Measurements from ENCODE around the gene FKBP6.
"Not testable (repeated sequence)": the region's sequence is repeated elsewhere in the genome, so short reads cannot be mapped to it uniquely, and the experiment has no call there.

FKBP6 gene

DNA sequence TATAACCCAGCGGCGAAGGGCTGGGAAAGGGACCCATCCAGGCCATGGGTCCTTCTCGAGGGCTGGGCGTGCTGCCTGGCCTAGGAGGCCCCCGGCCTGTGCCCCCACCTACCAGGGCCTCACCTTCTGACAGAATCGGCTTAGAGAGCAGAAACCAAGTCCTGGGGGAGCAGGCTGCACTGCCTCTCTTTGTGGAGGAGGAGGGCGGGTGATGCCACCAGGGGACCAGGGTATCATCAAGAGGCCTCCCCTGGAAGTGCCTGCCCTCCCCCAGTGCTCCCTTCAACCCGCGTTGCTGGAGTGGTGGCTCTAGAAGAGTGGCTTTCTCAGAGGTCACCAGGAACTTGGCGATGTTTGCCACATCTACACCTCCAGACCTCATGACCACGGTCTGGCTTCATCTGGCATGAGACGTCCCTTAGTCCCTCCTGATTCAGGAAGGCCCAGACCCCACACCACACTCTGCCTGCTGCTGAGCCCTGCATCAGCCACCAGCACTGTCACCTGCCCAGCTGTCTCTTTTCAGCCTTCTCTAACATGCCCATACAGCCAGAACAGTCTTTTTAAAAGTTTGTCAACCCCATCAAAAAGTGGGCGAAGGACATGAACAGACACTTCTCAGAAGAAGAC is 31.9 kb downstream of the FKBP6 start:
- DNase-seq: no peak

DNA sequence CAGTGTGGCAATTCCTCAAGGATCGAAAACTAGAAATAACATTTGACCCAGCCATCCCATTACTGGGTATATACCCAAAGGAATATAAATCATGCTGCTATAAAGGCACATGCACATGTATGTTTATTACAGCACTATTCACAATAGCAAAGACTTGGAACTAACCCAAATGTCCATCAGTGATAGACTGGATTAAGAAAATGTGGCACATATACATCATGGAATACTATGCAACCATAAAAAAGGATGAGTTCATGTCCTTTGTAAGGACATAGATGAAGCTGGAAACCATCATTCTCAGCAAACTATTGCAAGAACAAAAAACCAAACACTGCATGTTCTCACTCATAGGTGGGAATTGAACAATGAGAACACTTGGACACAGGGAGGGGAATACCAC is 32.6 kb downstream of the FKBP6 start:
- DNase-seq: not testable (repeated sequence)

DNA sequence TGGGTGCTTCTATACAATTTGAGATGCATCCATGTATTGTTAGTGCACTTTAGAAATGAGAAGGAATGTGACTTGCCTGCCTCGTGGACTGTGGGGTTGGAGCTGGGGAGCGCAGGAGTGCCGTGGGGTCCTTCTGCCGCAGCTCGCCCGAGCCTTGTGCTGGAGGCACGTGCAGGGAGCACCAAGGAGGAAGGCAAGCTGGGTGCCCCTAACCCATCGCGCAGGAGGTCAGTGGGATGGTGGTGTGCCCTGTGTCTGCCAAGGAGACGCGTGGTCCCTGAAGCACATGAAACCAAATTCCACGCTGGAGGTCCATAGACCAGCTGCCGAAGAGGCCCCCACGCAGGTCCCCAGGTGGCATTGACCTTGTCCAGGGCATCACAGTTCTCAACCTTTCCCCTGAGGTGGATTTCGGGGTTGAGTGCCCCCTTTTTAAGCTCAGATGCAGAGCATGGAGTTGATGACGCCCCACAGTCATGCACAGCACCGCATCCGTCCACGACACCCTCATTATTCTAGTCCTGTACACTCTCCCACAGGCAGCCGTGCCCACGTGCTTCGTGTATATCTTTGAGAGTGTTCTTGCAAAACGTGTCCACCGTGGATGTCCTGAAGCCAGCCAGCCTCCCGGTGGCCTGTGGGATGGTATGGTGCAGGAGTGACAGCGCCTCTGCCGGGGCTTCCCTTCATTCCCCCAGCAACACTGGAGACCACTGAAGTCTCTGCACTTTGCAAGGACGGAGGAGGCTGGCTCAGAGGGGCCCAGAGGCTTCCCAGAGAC is 35.5 kb downstream of the FKBP6 start:
- no peak for DNase-seq

DNA sequence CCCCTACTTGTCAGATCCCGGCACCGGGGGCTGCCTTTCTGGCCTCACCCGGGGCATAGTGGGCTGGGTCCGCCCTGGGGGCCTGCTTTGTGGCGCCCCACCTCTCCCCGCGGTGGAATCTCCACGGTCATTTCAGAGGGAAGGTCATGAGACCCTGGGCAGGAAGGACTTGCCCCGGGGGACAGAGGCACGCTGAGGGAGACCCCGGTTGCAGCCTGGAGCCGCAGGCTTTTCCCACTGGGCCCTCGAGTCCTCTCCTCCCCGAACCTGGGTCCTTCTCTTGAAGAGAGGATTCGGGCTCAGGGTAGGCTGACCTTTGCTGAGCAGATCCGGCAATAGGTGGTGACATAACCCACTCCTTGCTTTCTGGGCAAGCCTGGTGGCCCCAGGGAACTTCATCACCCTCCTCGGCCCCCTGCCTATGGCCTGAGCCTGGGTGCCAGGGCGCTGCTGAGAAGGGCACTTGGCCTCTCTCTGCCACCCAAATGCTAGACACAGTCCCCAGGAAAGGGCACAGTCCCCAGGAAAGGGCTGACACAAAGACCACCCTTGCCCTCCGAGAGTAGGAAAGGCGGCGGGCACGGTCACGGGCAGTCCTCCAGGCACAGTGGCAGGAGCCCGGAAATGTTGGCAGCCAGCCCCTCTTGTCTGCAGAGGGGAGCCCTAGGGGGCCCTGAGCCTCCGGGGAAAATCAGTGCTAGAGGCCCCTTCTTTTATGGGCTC is 36.2 kb downstream of the FKBP6 start:
- DNase-seq: no peak

DNA sequence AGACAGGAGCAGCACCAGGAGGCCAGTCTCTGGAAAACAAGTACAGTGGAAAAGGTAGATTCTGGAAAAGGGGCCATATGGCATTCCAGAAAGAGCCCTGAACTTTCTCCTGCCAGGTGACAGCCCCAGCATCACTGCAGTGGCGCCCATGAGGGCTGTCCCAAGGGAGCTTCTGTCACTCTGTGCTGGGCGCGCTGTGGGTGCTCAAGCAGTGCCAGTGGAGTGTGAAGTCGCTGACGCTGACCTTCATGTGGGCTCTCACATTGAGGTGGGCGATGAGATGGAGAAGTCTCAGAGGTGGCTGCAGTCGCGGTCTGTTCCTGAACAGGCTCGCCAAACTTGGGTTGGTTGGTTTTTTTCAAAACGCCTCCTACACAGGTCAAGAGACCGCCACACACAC is 38.2 kb downstream of the FKBP6 start:
- no peak for DNase-seq

DNA sequence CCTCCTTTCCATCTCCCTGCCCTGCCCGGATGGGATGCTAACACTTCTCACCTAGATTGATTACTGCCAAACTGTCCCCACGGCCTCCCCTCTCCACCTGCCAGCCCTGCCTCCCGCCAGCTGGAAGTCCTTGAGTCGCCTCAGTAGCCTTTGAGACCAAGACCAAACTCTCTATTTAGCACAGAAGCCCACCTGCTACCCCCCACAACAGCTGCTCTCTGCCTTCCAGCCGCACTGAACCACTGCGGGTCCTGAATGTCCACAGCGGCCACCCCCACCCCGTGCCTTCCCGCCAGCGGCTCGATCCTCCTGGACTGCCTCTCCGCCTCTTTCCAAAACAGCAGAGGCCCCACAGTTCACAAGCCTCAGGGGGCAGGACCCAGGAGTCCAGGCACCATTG is 39.0 kb downstream of the FKBP6 start:
- no peak for DNase-seq

DNA sequence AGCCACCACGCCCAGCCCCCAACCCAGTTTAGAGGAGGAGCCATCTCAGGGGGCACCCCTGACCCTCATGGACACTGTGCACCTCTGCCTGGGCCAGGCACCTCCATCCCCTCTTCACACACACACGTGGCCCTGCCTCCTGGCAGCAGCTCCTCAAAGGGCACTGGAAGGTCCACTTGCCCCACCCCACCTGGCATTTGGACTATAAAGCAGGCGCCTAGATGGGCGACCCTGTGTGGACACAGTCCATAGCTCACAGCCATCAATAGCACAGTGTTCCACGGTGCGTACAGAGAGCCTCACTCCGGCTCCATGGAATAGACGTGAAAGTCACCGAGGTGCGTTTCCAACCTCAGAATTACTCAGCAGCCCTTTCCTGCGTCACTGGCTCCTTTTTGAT is 41.0 kb downstream of the FKBP6 start:
- DNase-seq: no peak

DNA sequence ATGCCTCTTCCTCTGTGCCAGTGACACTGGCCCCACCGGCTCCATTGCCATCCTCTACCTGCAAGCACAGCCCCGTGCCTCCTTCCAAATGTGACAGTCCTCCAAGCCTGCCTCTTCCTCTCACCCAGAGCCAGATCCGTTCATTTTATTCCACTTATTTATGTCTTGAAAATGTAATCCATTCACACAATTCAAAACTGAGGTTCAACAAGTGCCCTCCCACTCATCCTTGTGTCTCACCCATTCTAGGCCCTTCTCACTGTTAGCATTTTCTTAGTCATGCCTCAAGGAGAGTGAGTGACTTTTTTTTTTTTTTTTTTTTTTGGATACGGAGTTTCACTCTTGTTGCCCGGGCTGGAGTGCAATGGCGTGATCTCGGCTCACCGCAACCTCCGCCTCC is 41.7 kb downstream of the FKBP6 start:
- no peak for DNase-seq

DNA sequence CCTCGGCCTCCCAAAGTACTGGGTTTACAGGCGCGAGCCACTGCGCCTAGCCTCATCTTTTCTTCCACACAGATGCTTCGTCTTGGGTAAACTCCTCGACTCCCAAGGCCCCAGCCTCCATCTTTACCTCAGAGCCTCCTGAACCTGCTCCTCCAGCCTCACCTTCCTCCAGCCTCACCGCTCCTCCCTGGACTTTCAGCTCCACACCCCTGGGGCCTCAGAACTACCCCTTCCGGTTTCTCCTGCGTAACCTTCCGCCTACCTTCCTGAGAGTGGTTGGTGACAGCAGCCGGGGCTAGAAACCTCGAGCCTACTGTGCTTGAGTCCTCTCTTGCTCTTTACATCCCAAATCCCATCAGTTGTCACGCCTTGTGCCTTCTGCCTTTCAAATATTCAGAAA is 45.8 kb downstream of the FKBP6 start:
- no peak for DNase-seq

DNA sequence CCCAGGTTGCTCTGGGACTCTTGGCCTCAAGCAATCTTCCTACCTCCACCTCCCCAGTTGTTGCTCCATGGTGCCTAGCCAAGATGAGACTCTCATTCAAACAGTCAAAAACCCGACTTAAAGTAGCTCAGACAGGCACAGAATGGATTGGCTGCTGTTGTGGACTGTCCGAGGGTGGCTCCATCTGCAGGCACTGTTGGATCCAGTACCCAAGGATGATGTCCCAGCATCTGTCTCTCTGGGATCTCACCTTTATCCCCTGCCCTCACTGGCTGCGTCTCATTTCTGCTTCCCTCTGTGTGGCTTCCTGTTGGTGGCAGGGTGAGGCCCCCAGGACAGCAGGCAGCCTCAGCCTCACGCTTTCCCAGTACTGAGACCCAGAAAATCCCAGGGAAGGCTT is 48.3 kb downstream of the FKBP6 start:
- not testable (repeated sequence) for DNase-seq

DNA sequence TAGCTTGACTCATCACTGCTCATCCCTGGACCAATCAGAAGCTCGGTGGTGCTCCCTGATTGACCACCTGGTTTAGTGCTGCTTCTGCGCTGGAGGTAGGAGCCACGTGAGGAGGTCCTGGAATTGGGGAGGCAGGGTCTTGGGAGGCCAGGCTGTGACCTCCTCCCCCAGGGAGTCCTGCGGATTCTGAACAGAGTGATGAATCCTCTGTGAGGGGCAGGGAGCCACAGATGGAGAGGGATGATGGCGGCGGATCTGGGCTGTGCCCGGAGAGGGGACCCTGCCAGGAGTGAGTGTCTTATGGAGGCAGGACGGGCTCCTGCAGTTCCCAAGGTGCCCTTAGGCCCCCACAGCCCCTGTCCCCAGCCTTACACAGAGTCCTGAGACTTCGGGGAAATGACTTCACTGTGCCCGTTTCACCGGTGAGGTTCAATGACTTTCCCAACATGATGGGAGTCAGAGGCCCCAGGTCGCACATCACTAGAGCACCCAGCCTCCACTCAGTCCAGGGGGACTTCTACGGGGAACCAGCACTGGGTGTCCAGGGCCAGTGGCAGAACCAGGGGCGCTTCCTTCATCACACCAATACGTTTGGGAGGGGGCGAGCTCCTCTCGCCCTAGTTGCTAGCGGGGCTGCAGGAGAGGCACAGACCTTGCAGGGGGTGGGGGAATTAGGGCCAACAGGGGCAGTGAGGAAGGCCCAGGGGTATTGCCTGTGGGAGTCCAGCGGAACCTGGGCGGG is 48.9 kb downstream of the FKBP6 start:
- DNase-seq: no peak

DNA sequence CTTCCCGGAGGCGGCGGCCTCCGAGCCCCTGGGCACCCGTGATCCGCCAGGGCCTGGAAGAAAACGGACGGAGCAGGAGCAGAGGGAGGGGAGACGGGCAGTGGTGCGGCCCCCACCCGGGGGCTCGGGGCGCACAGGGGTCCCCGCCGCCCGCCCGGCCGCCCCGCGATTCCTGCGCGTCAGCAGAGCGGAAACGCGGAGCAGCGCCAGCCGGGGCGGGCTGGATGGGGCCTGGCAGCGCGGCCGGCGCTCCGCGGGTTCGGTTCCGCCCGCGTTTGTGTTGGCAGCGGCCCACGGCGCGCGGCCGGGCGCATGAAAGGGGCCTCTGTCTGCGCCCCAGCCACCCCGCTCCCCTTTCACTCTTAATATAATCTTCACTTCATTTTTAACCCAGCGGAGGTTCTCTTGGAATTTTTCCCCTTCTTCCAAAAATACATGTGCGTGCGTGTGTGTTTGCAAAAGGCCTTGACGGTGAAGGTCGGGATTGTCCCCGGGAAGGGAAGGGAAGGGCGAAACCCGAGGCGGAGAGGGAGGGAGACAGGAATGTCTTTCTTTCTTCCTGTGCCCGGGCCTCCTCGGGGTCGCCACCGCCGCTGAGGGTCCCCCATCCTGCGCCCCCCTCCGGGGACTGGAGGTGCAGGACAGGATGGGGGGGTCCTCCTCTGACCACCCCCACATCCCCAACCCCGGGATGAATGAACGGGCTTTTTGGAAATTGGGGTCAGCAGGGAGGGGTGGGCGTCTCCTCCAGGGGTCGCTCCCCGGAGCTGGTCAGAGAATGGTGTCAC is 49.6 kb downstream of the FKBP6 start:
- not testable (repeated sequence) for DNase-seq

DNA sequence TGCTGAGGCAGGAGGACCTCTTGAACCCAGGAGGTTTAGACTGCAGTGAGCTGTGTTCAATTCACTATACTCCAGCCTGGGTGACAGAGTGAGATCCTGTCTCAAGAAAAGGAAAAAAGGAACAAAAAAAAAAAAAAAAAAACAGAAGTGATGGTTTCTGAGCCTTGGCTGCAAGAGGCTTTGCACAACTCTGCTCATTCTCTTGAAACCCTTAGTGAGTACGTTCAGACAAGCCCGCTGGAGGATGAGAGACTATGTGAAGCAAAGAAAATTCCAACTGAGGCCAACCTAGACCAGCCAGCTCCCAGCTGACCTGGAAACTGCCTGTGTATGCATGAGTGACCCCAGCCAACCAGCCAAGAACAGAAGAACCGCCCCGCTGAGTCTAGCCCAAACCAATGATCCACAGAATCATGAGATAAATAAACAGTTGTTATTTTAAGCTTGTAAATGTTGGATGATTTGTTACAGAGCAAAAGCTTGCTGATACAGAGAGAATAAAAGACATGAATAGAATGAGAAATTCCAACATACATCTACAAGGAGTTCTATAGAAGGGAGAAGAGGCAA is 55.1 kb downstream of the FKBP6 start:
- no peak for DNase-seq

DNA sequence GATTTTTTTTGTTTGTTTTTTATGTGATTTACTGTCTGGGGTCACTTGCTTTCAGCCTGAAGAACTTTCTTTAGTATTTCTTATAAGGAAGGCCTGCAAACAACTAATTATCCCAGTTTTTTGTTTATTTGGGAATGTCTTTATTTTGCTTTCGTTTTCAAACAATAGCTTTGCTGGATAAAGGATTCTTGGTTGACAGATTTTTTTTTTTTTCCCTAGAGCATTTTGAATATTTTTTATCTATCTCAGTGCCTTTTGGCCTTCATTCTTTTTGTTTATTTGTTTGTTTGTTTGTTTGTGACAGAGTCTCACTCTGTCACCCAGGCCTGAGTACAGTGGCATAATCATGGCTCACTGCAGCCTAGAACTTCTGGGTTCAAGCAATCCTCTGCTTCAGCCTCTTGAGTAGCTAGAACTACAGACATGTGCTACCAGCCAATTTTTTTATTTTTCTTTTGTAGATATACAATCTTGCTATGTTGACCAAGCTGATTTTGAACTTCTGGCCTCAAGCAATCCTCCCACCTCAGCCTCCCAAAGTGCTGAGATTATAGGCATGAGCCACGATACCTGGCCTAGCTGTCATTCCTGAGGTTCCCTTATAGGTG is 59.4 kb downstream of the FKBP6 start:
- DNase-seq: no peak

DNA sequence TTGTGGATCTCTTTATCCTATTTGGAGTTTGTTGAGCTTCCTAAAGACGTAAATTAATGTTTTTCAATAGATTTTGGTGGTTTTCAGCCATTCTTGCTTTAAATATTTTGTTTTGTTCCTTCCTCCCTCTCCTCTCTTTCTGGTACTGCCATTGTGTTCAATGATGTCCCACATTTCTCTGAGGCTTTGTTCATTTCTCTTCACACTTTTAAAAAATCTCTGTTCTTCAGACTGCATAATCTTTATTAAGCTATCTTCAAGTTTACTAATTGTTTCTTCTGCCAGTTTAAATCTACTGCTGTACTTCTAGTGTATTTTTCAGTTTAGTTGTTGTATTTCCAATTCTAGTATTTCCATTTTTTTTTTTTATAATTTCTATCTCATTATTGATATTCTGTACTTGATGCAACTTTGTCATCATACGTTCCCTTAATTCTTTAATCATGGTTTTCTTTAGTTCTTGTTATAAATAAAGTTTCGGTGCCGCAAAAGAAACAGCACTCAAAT is 60.0 kb downstream of the FKBP6 start:
- no peak for DNase-seq

DNA sequence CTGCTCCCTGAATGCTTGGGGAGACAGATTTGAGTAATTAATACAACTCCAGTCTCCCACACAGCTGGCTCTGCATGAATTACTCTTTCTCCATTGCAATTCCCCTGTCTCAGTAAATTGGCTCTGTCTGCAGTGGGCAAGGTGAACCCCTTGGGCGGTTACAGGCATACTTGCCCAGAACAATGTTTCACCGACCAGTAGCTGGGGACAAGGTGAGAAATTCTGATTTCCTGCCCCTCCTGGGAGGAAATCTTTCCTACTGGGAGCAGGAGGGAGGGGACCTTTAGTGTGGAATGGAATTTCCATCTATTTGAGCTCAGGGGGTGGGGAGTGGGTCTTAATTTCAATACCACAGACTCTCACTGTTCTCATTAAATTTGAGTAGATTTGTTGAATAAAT is 63.4 kb downstream of the FKBP6 start:
- no peak for DNase-seq

DNA sequence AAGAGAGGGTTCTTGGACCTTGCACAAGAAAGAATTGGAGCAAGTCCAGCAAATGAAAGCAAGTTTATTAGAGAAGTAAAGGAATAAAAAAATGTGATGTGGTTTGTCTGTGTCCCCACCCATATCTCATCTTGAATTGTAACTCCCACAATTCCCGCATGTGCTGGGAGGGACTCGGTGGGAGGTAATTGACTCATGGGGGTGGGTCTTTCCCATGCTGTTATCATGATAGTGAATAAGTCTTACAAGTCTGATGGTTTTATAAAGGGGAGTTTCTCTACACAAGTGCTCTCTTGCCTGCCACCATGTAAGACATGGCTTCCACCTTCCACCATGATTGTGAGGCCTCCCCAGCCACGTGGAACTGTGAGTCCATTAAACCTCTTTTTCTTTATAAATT is 66.5 kb downstream of the FKBP6 start:
- no peak for DNase-seq

DNA sequence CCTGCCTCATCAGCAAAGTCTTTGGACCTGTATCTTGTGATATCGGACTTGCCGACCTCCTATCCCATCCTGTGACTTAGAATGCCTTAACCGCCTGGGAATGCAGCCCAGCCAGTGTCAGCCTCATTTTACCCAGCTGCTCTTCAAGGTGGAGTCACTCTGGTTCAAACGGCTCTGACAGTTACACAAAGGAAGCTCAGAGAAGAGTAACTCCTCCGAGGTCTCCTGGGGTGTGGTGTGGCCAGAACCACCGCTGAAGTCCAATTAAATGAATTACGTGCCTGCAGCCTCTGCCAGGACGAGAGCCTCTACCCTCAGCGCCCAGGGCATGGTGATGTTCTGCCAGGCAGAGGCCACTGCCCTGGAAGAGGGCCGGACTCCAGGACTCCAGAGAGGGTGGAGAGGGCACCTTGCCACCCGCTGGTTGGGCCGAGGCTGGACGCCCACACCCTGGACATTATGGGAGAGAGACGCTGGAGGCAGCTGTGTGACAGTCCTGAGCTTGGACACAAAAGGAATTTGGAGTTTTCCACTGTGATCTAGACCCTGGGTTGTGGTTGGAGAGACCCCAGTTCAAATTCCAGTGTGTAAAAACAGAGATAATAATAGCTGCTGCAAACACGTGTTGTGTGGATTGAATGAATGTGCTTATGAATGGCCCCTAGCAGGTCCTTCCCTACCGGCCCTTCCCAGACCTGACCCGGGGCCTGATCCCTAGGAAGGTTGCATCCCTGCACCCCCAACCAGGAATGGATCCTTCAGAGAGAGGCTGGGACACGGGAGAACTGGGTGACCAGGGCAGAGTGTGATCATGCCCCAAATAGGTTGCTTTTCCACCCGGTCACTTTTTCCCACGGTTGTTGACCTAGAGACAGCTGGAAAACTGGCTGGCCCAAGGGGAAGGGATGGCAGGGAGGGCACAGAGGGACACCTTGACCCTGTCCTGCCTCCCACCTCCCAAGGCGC is 67.9 kb downstream of the FKBP6 start:
- DNase-seq: no peak

DNA sequence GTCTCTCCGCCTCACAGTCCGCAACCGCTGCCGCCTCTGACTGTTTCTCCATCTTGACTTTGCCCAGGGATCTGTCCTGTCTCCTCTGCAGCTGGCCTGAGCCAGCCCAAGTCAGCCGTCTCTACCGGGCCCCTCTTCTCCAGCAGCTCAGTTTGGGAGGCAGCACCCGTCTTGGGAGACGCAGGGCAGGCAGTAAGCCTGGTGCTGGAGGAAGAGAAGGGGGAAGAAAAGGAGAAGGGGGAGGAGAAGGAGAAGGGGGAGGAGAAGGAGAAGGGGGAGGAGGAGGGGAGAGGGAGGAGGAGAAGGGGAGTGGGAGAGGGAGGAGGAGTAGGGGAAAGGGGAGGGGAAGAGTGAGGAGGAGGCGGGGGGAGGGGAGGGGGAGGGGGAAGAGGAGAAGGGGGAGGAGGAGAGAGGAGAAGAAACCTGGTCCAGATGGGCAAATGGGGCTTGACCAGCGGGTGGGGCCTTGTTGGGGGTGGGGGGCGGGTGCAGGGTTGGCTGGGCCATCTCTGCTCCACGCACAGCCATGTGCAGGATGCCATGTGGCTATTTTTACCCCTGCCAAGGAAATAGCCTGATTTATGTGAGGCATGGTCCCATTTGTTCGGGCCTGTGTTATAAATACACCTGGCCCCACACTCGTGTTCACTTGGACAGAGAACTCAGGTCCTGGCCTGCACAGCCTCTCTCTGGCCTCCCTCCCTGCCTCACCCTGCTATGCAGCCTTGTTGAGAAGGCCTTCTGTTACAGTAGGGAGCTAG is 69.7 kb downstream of the FKBP6 start:
- DNase-seq: no peak
